K562 (cell line): ENCODE data around the gene CLN5. TPM values are rescaled to one million over a fixed set of nuclear protein-coding genes. Genes with fewer than 3 reads are reported as not detected.
A peak's percentile ranks its signal among the peaks of the same experiment; 100 is the strongest.

Source experiments
- BRD9 ChIP-seq: fragments of 450-650 bp; IDR thresholded peaks from 2 replicates; pipeline ENCODE4 v1.6.1; 2018; ENCODE audit warnings: low read depth; ENCODE audit not compliant: partially characterized antibody
- CREB3 ChIP-seq: fragments of 450-650 bp; conservative IDR thresholded peaks from 2 replicates; pipeline ENCODE4 v1.6.1; 2016; ENCODE audit warnings: missing genetic modification characterization, low read depth, mild to moderate bottlenecking, missing compliant biosample characterization, moderate library complexity
- CSDE1 ChIP-seq, 2 experiments: fragments of 450-650 bp; IDR thresholded peaks; 2 replicates each; pipeline ENCODE4 v1.6.1; 2016; ENCODE audit warnings: mild to moderate bottlenecking in 1 of 2
- CTBP1 ChIP-seq: fragments of 450-650 bp; IDR thresholded peaks from 2 replicates; pipeline ENCODE4 v1.6.1; 2016; ENCODE audit warnings: borderline replicate concordance
- EHMT2 ChIP-seq: fragments of 450-650 bp; IDR thresholded peaks from 2 replicates; pipeline ENCODE4 v1.6.1; 2018; ENCODE audit warnings: antibody characterized with exemption
- ETV5 ChIP-seq: sonication (generic); formaldehyde crosslinking; IDR thresholded peaks from 2 replicates; pipeline ENCODE4 v1.4.0; 2020; ENCODE audit warnings: low read depth, mild to moderate bottlenecking, missing genetic modification reagents
- FOXM1 ChIP-seq, 2 experiments: fragments of 450-650 bp in 1 of 2; sonication (generic) in 1 of 2; formaldehyde crosslinking in 1 of 2; IDR thresholded peaks; 2 replicates each; pipeline versions ENCODE4 v1.6.1 to v1.9.0; 2017 to 2022; ENCODE audit warnings: low read depth in 2 of 2, mild to moderate bottlenecking in 2 of 2, missing genetic modification reagents in 1 of 2, moderate library complexity in 1 of 2
- HMGXB4 ChIP-seq: sonication (generic); formaldehyde crosslinking; IDR thresholded peaks from 2 replicates; pipeline ENCODE4 v1.8.1; 2023; ENCODE audit warnings: mild to moderate bottlenecking, missing genetic modification reagents
- IRF1 ChIP-seq: sonication (generic); formaldehyde crosslinking; IDR thresholded peaks from 2 replicates; pipeline ENCODE4 v1.8.0; 2022; ENCODE audit warnings: missing genetic modification reagents, mild to moderate bottlenecking, borderline replicate concordance
- KDM2B ChIP-seq: fragments of 250-450 bp; sonication (Bioruptor Pico); IDR thresholded peaks from 2 replicates; pipeline ENCODE4 v1.8.0; 2021; ENCODE audit warnings: mild to moderate bottlenecking, moderate library complexity
- MYC ChIP-seq, 2 experiments: fragments of 250-450 bp in 1 of 2; sonication (Bioruptor Pico) in 1 of 2; IDR thresholded peaks; 2 replicates each; pipeline versions ENCODE4 v1.5.1 to v1.6.1; 2012 to 2021; ENCODE audit warnings: low read depth in 2 of 2, borderline replicate concordance in 1 of 2, improper control_type of control experiment in 1 of 2, low read length in 1 of 2, mild to moderate bottlenecking in 1 of 2, moderate library complexity in 1 of 2
- PREB ChIP-seq: sonication (generic); formaldehyde crosslinking; IDR thresholded peaks from 2 replicates; pipeline ENCODE4 v1.8.1; 2023; ENCODE audit warnings: mild to moderate bottlenecking, missing genetic modification reagents
- SNAPC5 ChIP-seq: fragments of 250-450 bp; sonication (Bioruptor Pico); IDR thresholded peaks from 2 replicates; pipeline ENCODE4 v1.8.0; 2021; ENCODE audit warnings: moderate library complexity, mild to moderate bottlenecking, inconsistent platforms
- SRSF9 ChIP-seq: fragments of 200-400 bp; formaldehyde crosslinking; IDR thresholded peaks from 2 replicates; pipeline ENCODE4 v1.6.1; 2017; ENCODE audit warnings: low read depth, low read length, borderline replicate concordance
- STAG1 ChIP-seq: sonication (generic); formaldehyde crosslinking; IDR thresholded peaks from 2 replicates; pipeline ENCODE4 v1.5.0; 2020; ENCODE audit warnings: missing genetic modification reagents, borderline replicate concordance
- TCF3 ChIP-seq: sonication (generic); formaldehyde crosslinking; IDR thresholded peaks from 2 replicates; pipeline ENCODE4 v1.4.0; 2020; ENCODE audit warnings: mild to moderate bottlenecking, missing genetic modification reagents
- YBX1 ChIP-seq: fragments of 450-650 bp; IDR thresholded peaks from 2 replicates; pipeline ENCODE4 v1.7.1; 2016; ENCODE audit warnings: mild to moderate bottlenecking
- ZBTB9 ChIP-seq: fragments of 450-650 bp; formaldehyde crosslinking; IDR thresholded peaks from 2 replicates; pipeline ENCODE4 v1.4.0; 2020; ENCODE audit warnings: mild to moderate bottlenecking, moderate library complexity
- ZNF197 ChIP-seq: fragments of 200-800 bp; sonication (Bioruptor generic); IDR thresholded peaks from 2 replicates; pipeline ENCODE4 v1.6.1; 2016; ENCODE audit warnings: low read depth, missing genetic modification characterization, missing compliant biosample characterization
- ZNF57 ChIP-seq: fragments of 450-650 bp; formaldehyde crosslinking; IDR thresholded peaks from 2 replicates; pipeline ENCODE4 v1.4.0; 2020; ENCODE audit warnings: mild to moderate bottlenecking, moderate library complexity
- ZNF583 ChIP-seq: fragments of 250-450 bp; sonication (Bioruptor Pico); IDR thresholded peaks from 2 replicates; pipeline ENCODE4 v1.4.0; 2020
- ZNF75A ChIP-seq: fragments of 450-650 bp; formaldehyde crosslinking; IDR thresholded peaks from 2 replicates; pipeline ENCODE4 v1.4.0; 2020; ENCODE audit warnings: mild to moderate bottlenecking
- polyA plus RNA-seq, 8 experiments: library from polyadenylated mRNA; depleted of rRNA in 4 of 8; stranded (reverse) in 5 of 8; unstranded in 3 of 8; fragments of >200 nt; fragmentation: Nextera tagmentation in 2 of 8; fragmentation: Illumina TruSeq in 1 of 8; extraction: Ambion mirVana in 2 of 8; extraction: Trizol in 1 of 8; gene quantifications; 2 replicates each; pipeline versions ENCODE4 v1.2.1 to v1.2.3, GENCODE V29; 2011 to 2014; ENCODE audit warnings: inconsistent platforms in 1 of 8, missing spikeins in 1 of 8
- total RNA-seq, 7 experiments: library from RNA; depleted of rRNA in 6 of 7; stranded (reverse); fragments of >200 nt in 6 of 7; fragmentation: Illumina TruSeq in 2 of 7; extraction: Trizol in 2 of 7; gene quantifications; 2 replicates each; pipeline versions ENCODE4 v1.2.1 to v1.2.3, GENCODE V29; 2011 to 2021; ENCODE audit warnings: low replicate concordance in 1 of 7

CLN5 gene
- total and polyA plus RNA-seq, 9 of the 15 experiments (the other 6 are each of a cell fraction or from before 2014, with no cell fraction given) = 4.6 to 11.5 (median 7.2) TPM

GRCh38 chr13:76991796-76992547 is at the start of gene CLN5 (continued):
- TF ChIP-seq YBX1 (no peak), STAG1 (CRISPR knock-in tag) (no peak), PREB (no peak), HMGXB4 (CRISPR knock-in tag) (no peak; the same call in 1 of the 2 replicates), ZBTB9 (CRISPR knock-in tag) (no peak), MYC (IDR thresholded peaks at IDR 0.05; ENCODE audit: low read depth, low read length) (peak; percentile 34), MYC (CRISPR knock-in tag; IDR thresholded peaks at IDR 0.05; ENCODE audit: borderline replicate concordance, low read depth) (no peak), SNAPC5 (CRISPR knock-in tag) (no peak), ZNF57 (no peak), CSDE1 (IDR thresholded peaks at IDR 0.05) (no peak; a peak in 1 of 4 replicates), ETV5 (CRISPR knock-in tag) (peak; percentile 91), BRD9 (no peak), KDM2B (no peak), CREB3 (tag) (0 out of 2 replicates have a peak, but pooled peaks have one; percentile 56), ZNF583 (CRISPR knock-in tag) (no peak), FOXM1 (IDR thresholded peaks at IDR 0.05; ENCODE audit: low read depth) (no peak), FOXM1 (CRISPR knock-in tag; IDR thresholded peaks at IDR 0.05; ENCODE audit: low read depth) (no peak), SRSF9 (no peak), CTBP1 (peak; percentile 85), ZNF197 (0 out of 2 replicates have a peak, but pooled peaks have one; percentile 48), EHMT2 (no peak), ZNF75A (no peak), TCF3 (CRISPR knock-in tag) (no peak), IRF1 (no peak)
